ENCODE results near the gene PCDHB10. TPM values are rescaled to one million over a fixed set of nuclear protein-coding genes. Genes with fewer than 3 reads are reported as not detected.
"Not testable (repeated sequence)": the region's sequence is repeated elsewhere in the genome, so short reads cannot be mapped to it uniquely, and the experiment has no call there.

Gene PCDHB10
- total RNA-seq, 2 experiments from 2014 or later, result not detected

GRCh38 chr5:141235922-141236321 lies 43.8 kb downstream of the PCDHB10 start:
- CTCF ChIA-PET; H3K4me1 Mint-ChIP-seq; DNase-seq; H3K4me3 Mint-ChIP-seq; POLR2A ChIA-PET; H3K36me3 Mint-ChIP-seq (ENCODE audit: low read depth): not testable (repeated sequence)
- Mint-ChIP-seq H3K9me3 (peaks cover 27% of the 10 kb centered on the region), H3K27me3 (peaks cover 16% of the 10 kb centered on the region), H3K27ac (peak overlapping the region; percentile 54)

GRCh38 chr5:141236516-141237313 lies 44.6 kb downstream of the PCDHB10 start:
- peaks cover 4% of the 10 kb centered on the region for H3K36me3 Mint-ChIP-seq (ENCODE audit: low read depth)
- H3K9me3 Mint-ChIP-seq, result peaks cover 24% of the 10 kb centered on the region
- POLR2A ChIA-PET, result no interaction called here
- peaks cover 16% of the 10 kb centered on the region for H3K27me3 Mint-ChIP-seq
- no peak overlapping the region for H3K27ac Mint-ChIP-seq
- H3K4me3 Mint-ChIP-seq, result peak overlapping the region; percentile 25
- CTCF ChIA-PET, result no interaction called here
- no peaks in the 10 kb centered on the region for H3K4me1 Mint-ChIP-seq
- no peak for DNase-seq

GRCh38 chr5:141241496-141241895 lies 49.3 kb downstream of the PCDHB10 start:
- Mint-ChIP-seq H3K36me3 (ENCODE audit: low read depth) (peaks cover 3% of the 10 kb centered on the region), H3K27me3 (peaks cover 10% of the 10 kb centered on the region), H3K27ac (no peak overlapping the region), H3K4me3 (no peak overlapping the region), H3K4me1 (no peaks in the 10 kb centered on the region), H3K9me3 (peaks cover 46% of the 10 kb centered on the region)
- ChIA-PET CTCF (no interaction called here), POLR2A (no interaction called here)
- DNase-seq, result no peak

Other genes starting within 250 kb of the PCDHB10 start
- gene PCDHAC2, start 225.9 kb upstream of the PCDHB10 start, total RNA-seq, result not detected
- not detected for gene PCDHB1, start 141.0 kb upstream of the PCDHB10 start, total RNA-seq
- gene PCDHB2, start 97.7 kb upstream of the PCDHB10 start, total RNA-seq, result not detected
- not detected for gene PCDHB3, start 91.9 kb upstream of the PCDHB10 start, total RNA-seq
- not detected for gene PCDHB4, start 70.5 kb upstream of the PCDHB10 start, total RNA-seq
- not detected for gene PCDHB5, start 57.1 kb upstream of the PCDHB10 start, total RNA-seq
- gene PCDHB6, start 42.3 kb upstream of the PCDHB10 start, total RNA-seq, result not detected
- not detected for gene PCDHB7, start 19.7 kb upstream of the PCDHB10 start, total RNA-seq
- not detected for gene PCDHB8, start 14.6 kb upstream of the PCDHB10 start, total RNA-seq
- not detected for gene PCDHB16, start 10.0 kb upstream of the PCDHB10 start, total RNA-seq
- gene PCDHB9, start 5.2 kb upstream of the PCDHB10 start, total RNA-seq, result not detected
- not detected for gene PCDHB11, start 7.3 kb downstream of the PCDHB10 start, total RNA-seq
- not detected for gene PCDHB12, start 16.4 kb downstream of the PCDHB10 start, total RNA-seq
- not detected for gene PCDHB13, start 21.6 kb downstream of the PCDHB10 start, total RNA-seq
- not detected for gene PCDHB14, start 31.0 kb downstream of the PCDHB10 start, total RNA-seq
- not detected for gene PCDHB15, start 53.0 kb downstream of the PCDHB10 start, total RNA-seq
- under 1 TPM; 0.42 to 0.52 TPM for gene SLC25A2, start 111.7 kb downstream of the PCDHB10 start, total RNA-seq
- 10 to 100 TPM; 62.1 to 63.3 TPM for gene TAF7, start 128.4 kb downstream of the PCDHB10 start, total RNA-seq
- gene PCDHGA1, start 138.2 kb downstream of the PCDHB10 start, total RNA-seq, result under 1 TPM; 0.04 to 0.05 TPM
- not detected for gene PCDHGA2, start 146.4 kb downstream of the PCDHB10 start, total RNA-seq
- gene PCDHGA3, start 151.5 kb downstream of the PCDHB10 start, total RNA-seq, result not detected
- gene PCDHGB1, start 157.7 kb downstream of the PCDHB10 start, total RNA-seq, result not detected
- gene PCDHGA4, start 162.7 kb downstream of the PCDHB10 start, total RNA-seq, result not detected
- under 1 TPM; 0.08 to 0.10 TPM for gene PCDHGB2, start 167.6 kb downstream of the PCDHB10 start, total RNA-seq
- gene PCDHGA5, start 171.8 kb downstream of the PCDHB10 start, total RNA-seq, result under 1 TPM in 1 of 2 experiments, not detected in 1; 0.05 TPM
- under 1 TPM in 1 of 2 experiments, not detected in 1; 0.12 TPM for gene PCDHGB3, start 177.9 kb downstream of the PCDHB10 start, total RNA-seq
- not detected for gene PCDHGA6, start 181.5 kb downstream of the PCDHB10 start, total RNA-seq
- not detected for gene PCDHGA7, start 190.4 kb downstream of the PCDHB10 start, total RNA-seq
- not detected for gene PCDHGB4, start 195.3 kb downstream of the PCDHB10 start, total RNA-seq
- gene PCDHGA8, start 200.3 kb downstream of the PCDHB10 start, total RNA-seq, result not detected
- not detected for gene PCDHGB5, start 205.6 kb downstream of the PCDHB10 start, total RNA-seq
- gene PCDHGA9, start 210.4 kb downstream of the PCDHB10 start, total RNA-seq, result not detected
- gene PCDHGB6, start 215.7 kb downstream of the PCDHB10 start, total RNA-seq, result under 1 TPM in 1 of 2 experiments, not detected in 1; 0.04 TPM
- gene PCDHGA10, start 220.6 kb downstream of the PCDHB10 start, total RNA-seq, result not detected
- under 1 TPM in 1 of 2 experiments, not detected in 1; 0.07 TPM for gene PCDHGB7, start 225.3 kb downstream of the PCDHB10 start, total RNA-seq
- gene PCDHGA11, start 228.7 kb downstream of the PCDHB10 start, total RNA-seq, result not detected
- not detected for gene PCDHGA12, start 238.2 kb downstream of the PCDHB10 start, total RNA-seq

All from activated CD4-positive, alpha-beta T cell treated with anti-CD3 and anti-CD28 coated beads, Interleukin-2, amount 10 ng/mL, durations not matched to agents 7 days and 5 days (primary cell).